Dermis microvascular lymphatic vessel endothelial cell (primary cell): ENCODE results near the gene CALM1. TPM values are rescaled to one million over a fixed set of nuclear protein-coding genes. Genes with fewer than 3 reads are reported as not detected.

Experiments
- DNase-seq, 2 donors: peaks; one replicate each; pipeline versions ENCODE4 v3.0.0 to v3.0.0-alpha.2; 2010; ENCODE audit warnings: low read depth in 2 of 2
- total RNA-seq: library from RNA; depleted of rRNA; stranded (reverse); fragments of >200 nt; gene quantifications from 2 replicates; pipeline ENCODE4 v1.2.1, GENCODE V29; 2014

Gene CALM1
- total RNA-seq: 1,137 and 1,375 TPM in 2 replicates

DNA sequence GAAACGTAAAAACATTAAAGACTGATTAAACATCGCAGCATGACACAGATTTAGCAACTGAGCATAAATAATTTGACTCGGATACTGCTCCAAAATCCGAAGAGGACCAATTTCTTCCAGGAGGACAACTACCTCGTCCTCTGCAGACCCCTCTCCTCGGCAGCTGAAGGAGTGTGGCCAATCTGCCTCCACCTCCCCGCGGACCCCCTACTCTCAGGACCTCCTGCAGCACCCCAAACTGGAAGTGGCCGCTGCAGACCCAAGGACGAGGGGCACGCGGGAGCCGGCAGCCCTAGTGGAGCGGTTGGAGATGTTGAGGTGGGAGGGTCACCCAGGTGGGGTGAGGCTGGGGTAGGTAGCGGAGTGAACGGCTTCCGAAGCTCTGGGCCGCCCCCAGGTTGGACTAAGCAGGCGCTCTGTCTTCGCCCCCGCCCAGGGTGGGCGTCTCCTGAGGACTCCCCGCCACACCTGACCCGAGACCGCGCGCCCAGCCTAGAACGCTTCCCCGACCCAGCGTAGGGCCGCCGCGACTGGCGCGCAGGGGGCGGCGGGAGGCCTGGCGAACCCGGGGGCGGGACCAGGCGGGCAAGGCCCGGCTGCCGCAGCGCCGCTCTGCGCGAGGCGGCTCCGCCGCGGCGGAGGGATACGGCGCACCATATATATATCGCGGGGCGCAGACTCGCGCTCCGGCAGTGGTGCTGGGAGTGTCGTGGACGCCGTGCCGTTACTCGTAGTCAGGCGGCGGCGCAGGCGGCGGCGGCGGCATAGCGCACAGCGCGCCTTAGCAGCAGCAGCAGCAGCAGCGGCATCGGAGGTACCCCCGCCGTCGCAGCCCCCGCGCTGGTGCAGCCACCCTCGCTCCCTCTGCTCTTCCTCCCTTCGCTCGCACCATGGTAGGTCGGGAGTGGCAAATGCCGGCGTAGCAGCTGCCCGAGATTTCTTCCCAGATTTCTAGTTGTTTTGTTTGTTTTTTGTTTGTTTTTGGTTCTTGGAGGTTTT lies at the start of gene CALM1:
Gene CALM1 (plus strand): TSS at position 689 of the 999 bp plus-strand sequence. CDS start 202 bp downstream, at position 891.
- DNase-seq: peak; percentile 89 to 96

GRCh38 chr14:90348270-90348669 lies 48.6 kb upstream of the CALM1 start:
- no peak for DNase-seq

GRCh38 chr14:90349739-90350138 lies 47.1 kb upstream of the CALM1 start:
- peak in 1 of 2 donors; percentile 16 for DNase-seq

DNA sequence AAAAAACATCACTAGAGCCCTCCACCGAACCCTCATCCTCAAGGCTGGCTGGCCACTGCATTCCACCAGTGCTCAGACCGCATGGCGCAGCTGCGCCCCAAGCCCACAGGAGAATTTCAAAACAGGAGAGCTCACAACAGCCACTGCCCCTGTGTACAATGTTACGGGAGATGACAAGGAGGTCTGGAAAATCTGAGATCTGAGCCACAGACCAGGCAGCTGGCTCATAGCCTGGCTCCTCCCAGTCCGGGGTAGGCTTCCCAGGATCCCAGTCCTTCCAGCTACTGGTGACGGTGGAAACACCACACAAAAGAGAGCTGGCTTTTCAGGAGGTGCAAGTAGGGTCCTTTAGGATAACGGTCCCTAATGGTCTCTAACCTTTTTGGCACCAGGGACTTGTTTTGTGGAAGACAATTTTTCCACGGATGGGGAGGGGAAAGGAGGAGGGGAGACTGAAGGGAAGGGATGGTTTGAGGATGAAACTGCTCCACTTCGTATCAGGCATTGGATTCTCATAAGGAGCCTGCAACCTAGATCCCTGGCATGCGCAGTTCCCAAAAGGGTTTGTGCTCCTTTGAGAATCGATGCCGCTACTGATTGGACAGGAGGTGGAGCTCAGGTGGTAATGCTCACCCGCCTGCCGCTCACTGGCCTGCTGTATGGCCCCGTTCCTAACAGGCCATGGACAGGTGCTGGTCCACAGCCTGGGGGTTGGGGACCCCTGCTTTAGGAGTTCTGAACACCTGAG lies 42.1 kb upstream of the CALM1 start:
- no peak for DNase-seq

- no peak for DNase-seq
Observed at GRCh38 chr14:90355540-90356518, 41.0 kb upstream of the CALM1 start.

DNA sequence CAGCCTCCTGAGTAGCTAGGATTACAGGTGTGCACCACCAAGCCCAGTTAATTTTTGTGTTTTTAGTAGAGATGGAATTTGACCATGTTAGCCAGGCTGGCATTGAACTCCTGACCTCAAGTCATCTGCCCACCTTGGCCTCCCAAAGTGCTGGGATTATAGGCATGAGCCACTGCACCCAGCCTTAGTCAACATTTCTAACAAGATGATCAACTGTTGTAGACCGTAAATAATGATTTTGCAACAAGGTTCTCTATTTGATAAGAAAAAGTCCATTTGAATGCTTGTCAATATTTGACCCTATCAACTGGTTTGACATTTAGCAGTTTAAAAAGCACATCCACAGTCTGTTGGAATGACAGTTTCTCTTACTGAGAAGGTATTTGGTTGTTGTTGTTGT lies 39.9 kb upstream of the CALM1 start:
- no peak for DNase-seq

DNA sequence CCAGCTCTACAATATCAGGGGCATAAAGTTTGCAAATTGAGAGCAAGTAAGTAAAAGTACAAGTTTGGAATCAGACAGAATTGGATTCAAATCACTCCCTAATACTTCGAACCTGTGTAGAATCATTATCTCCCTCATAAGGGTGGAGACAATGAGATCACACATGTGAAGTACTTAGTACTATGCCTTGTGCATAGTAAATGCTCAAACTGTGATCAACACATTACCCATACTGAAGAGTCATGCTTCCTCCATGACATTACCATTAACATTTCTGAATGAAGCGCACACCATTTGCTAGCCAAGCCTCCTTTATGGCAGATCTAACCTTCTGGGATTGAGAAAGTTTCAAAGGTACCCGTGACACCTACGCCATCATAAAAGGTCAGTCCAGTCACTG lies 38.5 kb upstream of the CALM1 start:
- DNase-seq: no peak

- DNase-seq: no peak
Observed at GRCh38 chr14:90361865-90362557, 34.8 kb upstream of the CALM1 start.

DNA sequence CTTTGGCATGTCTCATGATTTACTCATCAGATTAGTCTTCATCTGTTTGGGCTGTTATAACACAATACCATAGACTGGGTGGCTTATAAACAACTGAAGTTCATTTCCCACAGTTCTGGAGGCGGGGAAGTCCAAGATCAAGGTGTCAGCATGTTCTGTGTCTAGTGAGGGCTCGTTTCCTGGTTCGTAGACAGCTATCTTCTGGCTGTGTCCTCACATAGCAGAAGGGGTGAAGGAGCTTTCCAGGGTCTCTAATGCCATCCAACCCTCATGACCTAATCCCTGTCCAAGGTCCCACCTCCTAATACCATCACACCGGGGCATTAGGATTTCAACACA lies 34.3 kb upstream of the CALM1 start:
- DNase-seq: no peak

GRCh38 chr14:90368946-90369721 lies 27.7 kb upstream of the CALM1 start:
- DNase-seq: peak in 1 of 2 donors; percentile 19

- DNase-seq: no peak
Observed at GRCh38 chr14:90373887-90374286, 22.9 kb upstream of the CALM1 start.

GRCh38 chr14:90374813-90375212 lies 22.0 kb upstream of the CALM1 start:
- DNase-seq: no peak

DNA sequence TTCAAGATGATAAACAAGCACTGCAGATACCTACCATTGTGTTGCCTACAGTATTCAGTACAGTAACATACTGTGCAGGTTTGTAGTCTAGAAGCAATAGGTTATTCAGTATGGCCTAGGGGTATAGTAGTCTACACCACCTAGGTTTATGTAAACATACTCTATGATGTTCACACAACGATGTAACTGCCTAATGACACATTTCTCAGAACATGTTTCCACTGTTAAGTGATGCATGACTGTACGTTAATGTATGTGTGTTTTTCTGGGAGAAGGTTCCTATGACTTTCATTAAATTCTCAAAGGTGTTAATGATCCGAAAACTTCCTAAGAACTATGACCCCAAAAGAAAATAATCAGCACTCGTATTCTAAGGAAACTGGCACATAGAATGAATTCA lies 20.9 kb upstream of the CALM1 start:
- no peak for DNase-seq

- no peak for DNase-seq
Observed at GRCh38 chr14:90378249-90378648, 18.6 kb upstream of the CALM1 start.

GRCh38 chr14:90379106-90379505 lies 17.7 kb upstream of the CALM1 start:
- DNase-seq: no peak

- no peak for DNase-seq
Observed at GRCh38 chr14:90381011-90381786, 15.6 kb upstream of the CALM1 start.

DNA sequence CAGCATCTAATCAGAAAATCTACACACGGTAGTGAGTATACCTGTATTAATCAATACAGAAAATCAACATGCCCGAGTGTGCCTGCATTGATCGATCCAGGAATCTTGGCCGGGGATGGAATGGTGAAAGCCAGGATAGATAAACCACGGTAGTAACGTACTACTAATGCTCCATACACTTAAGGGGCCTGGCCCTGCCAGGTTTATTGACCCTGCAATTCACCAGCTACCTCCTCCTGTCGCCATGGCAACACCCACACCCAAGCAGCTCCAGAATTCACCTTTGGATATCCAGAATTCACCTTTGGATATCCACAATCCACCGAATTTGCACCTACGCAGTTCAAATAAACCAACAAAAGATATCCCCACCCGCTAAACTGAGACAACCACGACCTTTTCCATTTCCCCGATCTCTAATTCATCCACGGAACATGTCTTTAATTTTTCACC lies 14.8 kb upstream of the CALM1 start:
- peak in 1 of 2 donors; percentile 14 for DNase-seq

DNA sequence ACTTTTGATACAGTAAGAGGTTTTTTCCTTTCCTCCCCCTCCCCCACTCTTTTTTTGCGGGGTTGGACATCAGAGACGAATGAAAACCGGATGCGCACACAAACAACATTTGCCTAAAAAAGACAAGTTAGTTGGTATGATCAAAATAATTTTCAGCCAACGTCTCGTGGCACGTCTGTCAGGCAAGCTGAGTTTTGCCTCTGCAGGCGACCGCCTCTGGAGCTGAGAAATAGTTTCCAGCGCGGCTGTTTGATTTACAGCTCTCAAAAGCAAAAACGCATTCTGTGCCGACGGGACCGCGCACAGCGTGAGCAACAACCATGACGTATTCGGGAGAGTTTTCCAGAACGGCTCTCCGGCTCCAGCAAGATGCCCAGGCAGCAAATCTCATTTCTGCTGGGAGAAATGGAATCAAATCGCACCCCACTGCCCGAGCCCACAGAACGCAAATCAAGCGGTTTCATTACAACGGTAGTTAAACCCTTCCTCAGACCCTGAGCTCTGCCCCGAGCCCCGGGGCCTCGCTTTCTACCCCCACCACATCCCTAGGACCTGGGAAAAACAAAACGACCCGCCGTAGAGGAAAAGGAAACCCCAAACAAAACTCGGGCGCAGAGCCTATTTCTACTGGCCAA lies 14.2 kb upstream of the CALM1 start:
- peak; percentile 89 for DNase-seq
